ENCODE measurements around the gene CDH23. TPM values are rescaled to one million over a fixed set of nuclear protein-coding genes. Genes with fewer than 3 reads are reported as not detected.
A peak's percentile ranks its signal among the peaks of the same experiment; 100 is the strongest.

The CDH23 gene
- total RNA-seq, 1 experiment from 2014 or later = 7.8 TPM

GRCh38 chr10:71489077-71489476 lies 92.4 kb downstream of the CDH23 start:
- no peak overlapping the region for H3K4me2 ChIP-seq
- DNase-seq = no peak
- no peaks in the 10 kb centered on the region for H3K36me3 ChIP-seq (ENCODE audit: low read depth)
- H3K27ac ChIP-seq = no peak overlapping the region
- H3K27me3 ChIP-seq (ENCODE audit: insufficient read depth, low read depth) = no peaks in the 10 kb centered on the region
- POLR2A ChIA-PET (ENCODE audit: unreplicated experiment) = no interaction called here
- intact Hi-C loops (cut with micrococcal nuclease; ENCODE audit: unreplicated experiment) = loop anchor here (5.0 kb wide), 1 partner anchor 83 kb away; no protein-coding TSS in a partner anchor
- CTCF ChIA-PET = no interaction called here
- peaks cover 18% of the 10 kb centered on the region for H3K4me1 ChIP-seq (replicated peaks; ENCODE audit: insufficient read depth)
- H3F3A ChIP-seq (ENCODE audit: insufficient read depth, low read depth) = peaks cover 9% of the 10 kb centered on the region; the same call in 1 of the 2 replicates
- TF ChIP-seq CTCF (conservative IDR thresholded peaks at IDR 0.05) (no peak), EZH2 (IDR thresholded peaks at IDR 0.05; ENCODE audit: low read depth) (no peak)
- BruUV-seq (replicated peaks) = no TSS peak
- H3K79me2 ChIP-seq (ENCODE audit: low read depth) = no peaks in the 10 kb centered on the region
- H4K20me1 ChIP-seq (ENCODE audit: insufficient read depth) = 0 out of 2 replicates have a peak, but pooled peaks cover 3% of the 10 kb centered on the region
- no peak overlapping the region for H3K4me3 ChIP-seq
- H3K9me3 ChIP-seq (ENCODE audit: insufficient read depth, low read depth) = no peaks in the 10 kb centered on the region
- H3K9me2 ChIP-seq (ENCODE audit: insufficient read depth) = no peaks in the 10 kb centered on the region
- no peak overlapping the region for H2AFZ ChIP-seq

- H3K4me3 ChIP-seq = no peak overlapping the region
- no peaks in the 10 kb centered on the region for H3K9me2 ChIP-seq (ENCODE audit: insufficient read depth)
- CTCF ChIA-PET = no interaction called here
- peaks cover 11% of the 10 kb centered on the region; the same call in 1 of the 2 replicates for H3F3A ChIP-seq (ENCODE audit: insufficient read depth, low read depth)
- no TSS peak for BruUV-seq (replicated peaks)
- no peaks in the 10 kb centered on the region for H3K9me3 ChIP-seq (ENCODE audit: insufficient read depth, low read depth)
- TF ChIP-seq CTCF (conservative IDR thresholded peaks at IDR 0.05) = no peak
- no peak for TF ChIP-seq EZH2 (IDR thresholded peaks at IDR 0.05; ENCODE audit: low read depth)
- H3K27ac ChIP-seq = no peak overlapping the region
- peaks cover 22% of the 10 kb centered on the region for H3K4me1 ChIP-seq (replicated peaks; ENCODE audit: insufficient read depth)
- intact Hi-C loops (cut with micrococcal nuclease; ENCODE audit: unreplicated experiment) = no loop called here
- H3K36me3 ChIP-seq (ENCODE audit: low read depth) = no peaks in the 10 kb centered on the region
- 0 out of 2 replicates have a peak, but pooled peaks cover 3% of the 10 kb centered on the region for H4K20me1 ChIP-seq (ENCODE audit: insufficient read depth)
- no peak overlapping the region for H2AFZ ChIP-seq
- H3K27me3 ChIP-seq (ENCODE audit: insufficient read depth, low read depth) = no peaks in the 10 kb centered on the region
- H3K4me2 ChIP-seq = no peak overlapping the region
- POLR2A ChIA-PET (ENCODE audit: unreplicated experiment) = no interaction called here
- no peaks in the 10 kb centered on the region for H3K79me2 ChIP-seq (ENCODE audit: low read depth)
- no peak for DNase-seq
Observed at GRCh38 chr10:71492872-71493271, 96.2 kb downstream of the CDH23 start.

GRCh38 chr10:71493741-71494140 lies 97.0 kb downstream of the CDH23 start:
- POLR2A ChIA-PET (ENCODE audit: unreplicated experiment) = interaction anchor here (0.6 to 0.7 kb wide), 2 partner anchors 205 to 787 kb away, joined by 3 read pairs; no protein-coding TSS in a partner anchor
- Histone ChIP-seq H4K20me1 (ENCODE audit: insufficient read depth) (no peaks in the 10 kb centered on the region), H3K4me3 (no peak overlapping the region), H3K9me2 (ENCODE audit: insufficient read depth) (no peaks in the 10 kb centered on the region), H3K36me3 (ENCODE audit: low read depth) (no peaks in the 10 kb centered on the region), H3K27me3 (ENCODE audit: insufficient read depth, low read depth) (no peaks in the 10 kb centered on the region), H3K4me1 (replicated peaks; ENCODE audit: insufficient read depth) (peaks cover 13% of the 10 kb centered on the region), H3K27ac (peak overlapping the region; percentile 25; the same call in 1 of the 2 replicates), H3K9me3 (ENCODE audit: insufficient read depth, low read depth) (no peaks in the 10 kb centered on the region), H3K4me2 (peak overlapping the region; percentile 8), H2AFZ (no peak overlapping the region), H3K79me2 (ENCODE audit: low read depth) (no peaks in the 10 kb centered on the region), H3F3A (ENCODE audit: insufficient read depth, low read depth) (peaks cover 11% of the 10 kb centered on the region; the same call in 1 of the 2 replicates)
- TF ChIP-seq CTCF (conservative IDR thresholded peaks at IDR 0.05) (no peak), EZH2 (IDR thresholded peaks at IDR 0.05; ENCODE audit: low read depth) (no peak)
- CTCF ChIA-PET = interaction anchor here (0.6 to 0.7 kb wide), 3 partner anchors 177 to 840 kb away, joined by 4 to 20 read pairs (median 5); no protein-coding TSS in a partner anchor
- intact Hi-C loops (cut with micrococcal nuclease; ENCODE audit: unreplicated experiment) = no loop called here
- DNase-seq = peak in 1 of 2 experiments; percentile 80
- BruUV-seq (replicated peaks) = no TSS peak
